ENCODE data around the gene PAWR. TPM values are rescaled to one million over a fixed set of nuclear protein-coding genes. Genes with fewer than 3 reads are reported as not detected.

PAWR gene
- total RNA-seq, 1 experiment from 2014 or later = 83.2 TPM

GRCh38 chr12:79668113-79668512, 22.7 kb downstream of the PAWR start:
- H3K27ac ChIP-seq (ENCODE audit: low read length) = no peak overlapping the region
- H4K20me1 ChIP-seq (ENCODE audit: insufficient read depth, low read depth, low read length) = no peaks in the 10 kb centered on the region
- H2AFZ ChIP-seq (ENCODE audit: low read length) = no peak overlapping the region
- H3K9me2 ChIP-seq (replicated peaks; ENCODE audit: insufficient read depth, low read length) = no peaks in the 10 kb centered on the region
- H3K4me3 ChIP-seq (ENCODE audit: low read length) = no peak overlapping the region
- H3K4me1 ChIP-seq (ENCODE audit: low read length) = peaks cover 57% of the 10 kb centered on the region
- H3K27me3 ChIP-seq (ENCODE audit: low read length) = no peaks in the 10 kb centered on the region
- peaks cover 39% of the 10 kb centered on the region for H3K36me3 ChIP-seq (ENCODE audit: insufficient read depth, low read length)
- H3K9me3 ChIP-seq (ENCODE audit: low read length) = no peaks in the 10 kb centered on the region
- no peak overlapping the region for H3K4me2 ChIP-seq (ENCODE audit: low read depth, low read length, poor library complexity, severe bottlenecking)
- DNase-seq = no peak
- H3K9ac ChIP-seq (ENCODE audit: low read length) = no peak overlapping the region
- H3K79me2 ChIP-seq (ENCODE audit: low read length) = peaks cover 100% of the 10 kb centered on the region

- Histone ChIP-seq H3K79me2 (ENCODE audit: low read length) (peaks cover 100% of the 10 kb centered on the region), H3K4me3 (ENCODE audit: low read length) (no peak overlapping the region), H3K4me2 (ENCODE audit: low read depth, low read length, poor library complexity, severe bottlenecking) (no peak overlapping the region), H3K27ac (ENCODE audit: low read length) (0 out of 2 replicates have a peak overlapping the region, but pooled peaks have one; percentile 12), H3K4me1 (ENCODE audit: low read length) (peaks cover 41% of the 10 kb centered on the region), H4K20me1 (ENCODE audit: insufficient read depth, low read depth, low read length) (no peaks in the 10 kb centered on the region), H3K9me3 (ENCODE audit: low read length) (no peaks in the 10 kb centered on the region), H3K9me2 (replicated peaks; ENCODE audit: insufficient read depth, low read length) (no peaks in the 10 kb centered on the region), H3K9ac (ENCODE audit: low read length) (no peak overlapping the region), H3K36me3 (ENCODE audit: insufficient read depth, low read length) (peaks cover 39% of the 10 kb centered on the region), H3K27me3 (ENCODE audit: low read length) (no peaks in the 10 kb centered on the region), H2AFZ (ENCODE audit: low read length) (no peak overlapping the region)
- no peak for DNase-seq
Measured at GRCh38 chr12:79665212-79665887, 25.4 kb downstream of the PAWR start.

- peaks cover 39% of the 10 kb centered on the region for H3K36me3 ChIP-seq (ENCODE audit: insufficient read depth, low read length)
- no peak overlapping the region for H3K4me3 ChIP-seq (ENCODE audit: low read length)
- no peak overlapping the region for H2AFZ ChIP-seq (ENCODE audit: low read length)
- no peak overlapping the region for H3K27ac ChIP-seq (ENCODE audit: low read length)
- no peaks in the 10 kb centered on the region for H3K9me3 ChIP-seq (ENCODE audit: low read length)
- H3K4me2 ChIP-seq (ENCODE audit: low read depth, low read length, poor library complexity, severe bottlenecking) = no peak overlapping the region
- no peaks in the 10 kb centered on the region for H3K9me2 ChIP-seq (replicated peaks; ENCODE audit: insufficient read depth, low read length)
- no peak for DNase-seq
- peaks cover 100% of the 10 kb centered on the region for H3K79me2 ChIP-seq (ENCODE audit: low read length)
- no peak overlapping the region for H3K9ac ChIP-seq (ENCODE audit: low read length)
- no peaks in the 10 kb centered on the region for H4K20me1 ChIP-seq (ENCODE audit: insufficient read depth, low read depth, low read length)
- peaks cover 33% of the 10 kb centered on the region for H3K4me1 ChIP-seq (ENCODE audit: low read length)
- H3K27me3 ChIP-seq (ENCODE audit: low read length) = no peaks in the 10 kb centered on the region
Measured at GRCh38 chr12:79664518-79664917, 26.2 kb downstream of the PAWR start.

- Histone ChIP-seq H3K4me2 (ENCODE audit: low read depth, low read length, poor library complexity, severe bottlenecking) (no peak overlapping the region), H3K36me3 (ENCODE audit: insufficient read depth, low read length) (peaks cover 26% of the 10 kb centered on the region), H3K9ac (ENCODE audit: low read length) (no peak overlapping the region), H4K20me1 (ENCODE audit: insufficient read depth, low read depth, low read length) (no peaks in the 10 kb centered on the region), H3K27me3 (ENCODE audit: low read length) (no peaks in the 10 kb centered on the region), H3K9me3 (ENCODE audit: low read length) (no peaks in the 10 kb centered on the region), H3K79me2 (ENCODE audit: low read length) (peaks cover 100% of the 10 kb centered on the region), H3K4me1 (ENCODE audit: low read length) (peaks cover 26% of the 10 kb centered on the region), H3K4me3 (ENCODE audit: low read length) (no peak overlapping the region), H3K27ac (ENCODE audit: low read length) (0 out of 2 replicates have a peak overlapping the region, but pooled peaks have one; percentile 6), H2AFZ (ENCODE audit: low read length) (no peak overlapping the region), H3K9me2 (replicated peaks; ENCODE audit: insufficient read depth, low read length) (no peaks in the 10 kb centered on the region)
- DNase-seq = no peak
Measured at GRCh38 chr12:79662046-79662811, 28.5 kb downstream of the PAWR start.

GRCh38 chr12:79661629-79662028, 29.1 kb downstream of the PAWR start:
- peaks cover 27% of the 10 kb centered on the region for H3K36me3 ChIP-seq (ENCODE audit: insufficient read depth, low read length)
- H3K4me3 ChIP-seq (ENCODE audit: low read length) = no peak overlapping the region
- no peak overlapping the region for H2AFZ ChIP-seq (ENCODE audit: low read length)
- no peaks in the 10 kb centered on the region for H3K9me3 ChIP-seq (ENCODE audit: low read length)
- no peaks in the 10 kb centered on the region for H3K27me3 ChIP-seq (ENCODE audit: low read length)
- no peaks in the 10 kb centered on the region for H3K9me2 ChIP-seq (replicated peaks; ENCODE audit: insufficient read depth, low read length)
- H3K4me2 ChIP-seq (ENCODE audit: low read depth, low read length, poor library complexity, severe bottlenecking) = no peak overlapping the region
- H3K4me1 ChIP-seq (ENCODE audit: low read length) = peaks cover 25% of the 10 kb centered on the region
- no peak overlapping the region for H3K9ac ChIP-seq (ENCODE audit: low read length)
- H3K27ac ChIP-seq (ENCODE audit: low read length) = no peak overlapping the region
- H4K20me1 ChIP-seq (ENCODE audit: insufficient read depth, low read depth, low read length) = no peaks in the 10 kb centered on the region
- DNase-seq = no peak
- H3K79me2 ChIP-seq (ENCODE audit: low read length) = peaks cover 100% of the 10 kb centered on the region

- no peak overlapping the region for H3K9ac ChIP-seq (ENCODE audit: low read length)
- H3K4me3 ChIP-seq (ENCODE audit: low read length) = no peak overlapping the region
- peaks cover 26% of the 10 kb centered on the region for H3K4me1 ChIP-seq (ENCODE audit: low read length)
- no peaks in the 10 kb centered on the region for H3K27me3 ChIP-seq (ENCODE audit: low read length)
- no peaks in the 10 kb centered on the region for H3K9me2 ChIP-seq (replicated peaks; ENCODE audit: insufficient read depth, low read length)
- no peak overlapping the region for H3K4me2 ChIP-seq (ENCODE audit: low read depth, low read length, poor library complexity, severe bottlenecking)
- no peak for DNase-seq
- 0 out of 2 replicates have a peak, but pooled peaks cover 4% of the 10 kb centered on the region for H4K20me1 ChIP-seq (ENCODE audit: insufficient read depth, low read depth, low read length)
- H3K9me3 ChIP-seq (ENCODE audit: low read length) = no peaks in the 10 kb centered on the region
- peaks cover 21% of the 10 kb centered on the region for H3K36me3 ChIP-seq (ENCODE audit: insufficient read depth, low read length)
- H2AFZ ChIP-seq (ENCODE audit: low read length) = no peak overlapping the region
- peaks cover 100% of the 10 kb centered on the region for H3K79me2 ChIP-seq (ENCODE audit: low read length)
- H3K27ac ChIP-seq (ENCODE audit: low read length) = no peak overlapping the region
Measured at GRCh38 chr12:79659961-79660431, 30.8 kb downstream of the PAWR start.

- Histone ChIP-seq H3K27me3 (ENCODE audit: low read length) (no peaks in the 10 kb centered on the region), H3K4me2 (ENCODE audit: low read depth, low read length, poor library complexity, severe bottlenecking) (no peak overlapping the region), H3K4me3 (ENCODE audit: low read length) (no peak overlapping the region), H3K9me2 (replicated peaks; ENCODE audit: insufficient read depth, low read length) (no peaks in the 10 kb centered on the region), H3K4me1 (ENCODE audit: low read length) (peaks cover 39% of the 10 kb centered on the region), H3K9ac (ENCODE audit: low read length) (no peak overlapping the region), H3K27ac (ENCODE audit: low read length) (no peak overlapping the region), H3K36me3 (ENCODE audit: insufficient read depth, low read length) (peaks cover 20% of the 10 kb centered on the region), H4K20me1 (ENCODE audit: insufficient read depth, low read depth, low read length) (0 out of 2 replicates have a peak, but pooled peaks cover 4% of the 10 kb centered on the region), H3K79me2 (ENCODE audit: low read length) (peaks cover 100% of the 10 kb centered on the region), H2AFZ (ENCODE audit: low read length) (no peak overlapping the region), H3K9me3 (ENCODE audit: low read length) (no peaks in the 10 kb centered on the region)
- no peak for DNase-seq
Measured at GRCh38 chr12:79658221-79658620, 32.5 kb downstream of the PAWR start.

GRCh38 chr12:79657136-79657535, 33.6 kb downstream of the PAWR start:
- no peaks in the 10 kb centered on the region for H3K9me3 ChIP-seq (ENCODE audit: low read length)
- H3K36me3 ChIP-seq (ENCODE audit: insufficient read depth, low read length) = peaks cover 20% of the 10 kb centered on the region
- H3K27me3 ChIP-seq (ENCODE audit: low read length) = no peaks in the 10 kb centered on the region
- H3K4me1 ChIP-seq (ENCODE audit: low read length) = peaks cover 33% of the 10 kb centered on the region
- no peak overlapping the region for H3K4me2 ChIP-seq (ENCODE audit: low read depth, low read length, poor library complexity, severe bottlenecking)
- no peaks in the 10 kb centered on the region for H3K9me2 ChIP-seq (replicated peaks; ENCODE audit: insufficient read depth, low read length)
- no peak overlapping the region for H3K27ac ChIP-seq (ENCODE audit: low read length)
- peaks cover 100% of the 10 kb centered on the region for H3K79me2 ChIP-seq (ENCODE audit: low read length)
- H2AFZ ChIP-seq (ENCODE audit: low read length) = no peak overlapping the region
- no peak for DNase-seq
- H4K20me1 ChIP-seq (ENCODE audit: insufficient read depth, low read depth, low read length) = 0 out of 2 replicates have a peak, but pooled peaks cover 4% of the 10 kb centered on the region
- no peak overlapping the region for H3K9ac ChIP-seq (ENCODE audit: low read length)
- H3K4me3 ChIP-seq (ENCODE audit: low read length) = no peak overlapping the region

Data from Karpas-422 (cell line).